ENCODE measurements around the gene TMEM231.
A peak's percentile ranks its signal among the peaks of the same experiment; 100 is the strongest.

Gene TMEM231

GRCh38 chr16:75559564-75560372, 3.7 kb upstream of the TMEM231 start:
- TF ChIP-seq USF1 (IDR thresholded peaks at IDR 0.05), result no peak
- TF ChIP-seq MAX (IDR thresholded peaks at IDR 0.05), result 0 out of 2 replicates have a peak, but pooled peaks have one; percentile 10
- TF ChIP-seq TCF12 (IDR thresholded peaks at IDR 0.05; ENCODE audit: low read depth), result no peak
- TF ChIP-seq RAD21 (IDR thresholded peaks at IDR 0.05; ENCODE audit: low read depth), result no peak
- TF ChIP-seq CREB1 (IDR thresholded peaks at IDR 0.05; ENCODE audit: low read depth), result no peak

GRCh38 chr16:75558846-75559401, 2.9 kb upstream of the TMEM231 start:
- TF ChIP-seq EGR1 (IDR thresholded peaks at IDR 0.05), result no peak
- no peak for TF ChIP-seq EP300 (IDR thresholded peaks at IDR 0.05; ENCODE audit: borderline replicate concordance)
- no peak for TF ChIP-seq YY1 (IDR thresholded peaks at IDR 0.05; ENCODE audit: low read depth)
- no peak for TF ChIP-seq TEAD4 (IDR thresholded peaks at IDR 0.05)
- TF ChIP-seq ZBTB7A (IDR thresholded peaks at IDR 0.05; ENCODE audit: low read depth), result no peak
- TF ChIP-seq USF1 (IDR thresholded peaks at IDR 0.05), result no peak
- TF ChIP-seq TCF12 (IDR thresholded peaks at IDR 0.05; ENCODE audit: low read depth), result no peak
- TF ChIP-seq MAX (IDR thresholded peaks at IDR 0.05), result no peak
- no peak for TF ChIP-seq RAD21 (IDR thresholded peaks at IDR 0.05; ENCODE audit: low read depth)
- TF ChIP-seq NFIC (IDR thresholded peaks at IDR 0.05), result no peak

- no peak for TF ChIP-seq TCF12 (IDR thresholded peaks at IDR 0.05; ENCODE audit: low read depth)
- no peak for TF ChIP-seq CEBPB (IDR thresholded peaks at IDR 0.05)
- no peak for TF ChIP-seq MAX (IDR thresholded peaks at IDR 0.05)
- no peak for TF ChIP-seq NFIC (IDR thresholded peaks at IDR 0.05)
- no peak for TF ChIP-seq REST (IDR thresholded peaks at IDR 0.05; ENCODE audit: low read depth)
- TF ChIP-seq EP300 (IDR thresholded peaks at IDR 0.05; ENCODE audit: borderline replicate concordance), result no peak
- TF ChIP-seq ZBTB7A (IDR thresholded peaks at IDR 0.05; ENCODE audit: low read depth), result no peak
- TF ChIP-seq USF1 (IDR thresholded peaks at IDR 0.05), result no peak
- TF ChIP-seq RAD21 (IDR thresholded peaks at IDR 0.05; ENCODE audit: low read depth), result no peak
Measured at GRCh38 chr16:75556431-75556950, 439 bp upstream of the TMEM231 start.

GRCh38 chr16:75555213-75555706, 792 bp downstream of the TMEM231 start:
- TF ChIP-seq TAF1 (IDR thresholded peaks at IDR 0.05; ENCODE audit: low read depth) (peak; percentile 23; the same call in 1 of the 2 replicates), CREB1 (IDR thresholded peaks at IDR 0.05; ENCODE audit: low read depth) (peak; percentile 83), TCF12 (IDR thresholded peaks at IDR 0.05; ENCODE audit: low read depth) (0 out of 2 replicates have a peak, but pooled peaks have one; percentile 26), RAD21 (IDR thresholded peaks at IDR 0.05; ENCODE audit: low read depth) (no peak), YY1 (IDR thresholded peaks at IDR 0.05; ENCODE audit: low read depth) (0 out of 2 replicates have a peak, but pooled peaks have one; percentile 28), NFIC (IDR thresholded peaks at IDR 0.05) (no peak)

GRCh38 chr16:75552951-75553350, 3.1 kb downstream of the TMEM231 start:
- TF ChIP-seq TEAD4 (IDR thresholded peaks at IDR 0.05) (no peak), TAF1 (IDR thresholded peaks at IDR 0.05; ENCODE audit: low read depth) (no peak), YY1 (IDR thresholded peaks at IDR 0.05; ENCODE audit: low read depth) (no peak), EGR1 (IDR thresholded peaks at IDR 0.05) (no peak), RAD21 (IDR thresholded peaks at IDR 0.05; ENCODE audit: low read depth) (no peak), REST (IDR thresholded peaks at IDR 0.05; ENCODE audit: low read depth) (no peak), USF1 (IDR thresholded peaks at IDR 0.05) (no peak), CREB1 (IDR thresholded peaks at IDR 0.05; ENCODE audit: low read depth) (no peak)
